ENCODE results near the gene POP4. TPM values are rescaled to one million over a fixed set of nuclear protein-coding genes. Genes with fewer than 3 reads are reported as not detected.
A peak's percentile ranks its signal among the peaks of the same experiment; 100 is the strongest.

POP4 gene
- total RNA-seq, 1 donor from 2014 or later: 49.4 TPM

DNA sequence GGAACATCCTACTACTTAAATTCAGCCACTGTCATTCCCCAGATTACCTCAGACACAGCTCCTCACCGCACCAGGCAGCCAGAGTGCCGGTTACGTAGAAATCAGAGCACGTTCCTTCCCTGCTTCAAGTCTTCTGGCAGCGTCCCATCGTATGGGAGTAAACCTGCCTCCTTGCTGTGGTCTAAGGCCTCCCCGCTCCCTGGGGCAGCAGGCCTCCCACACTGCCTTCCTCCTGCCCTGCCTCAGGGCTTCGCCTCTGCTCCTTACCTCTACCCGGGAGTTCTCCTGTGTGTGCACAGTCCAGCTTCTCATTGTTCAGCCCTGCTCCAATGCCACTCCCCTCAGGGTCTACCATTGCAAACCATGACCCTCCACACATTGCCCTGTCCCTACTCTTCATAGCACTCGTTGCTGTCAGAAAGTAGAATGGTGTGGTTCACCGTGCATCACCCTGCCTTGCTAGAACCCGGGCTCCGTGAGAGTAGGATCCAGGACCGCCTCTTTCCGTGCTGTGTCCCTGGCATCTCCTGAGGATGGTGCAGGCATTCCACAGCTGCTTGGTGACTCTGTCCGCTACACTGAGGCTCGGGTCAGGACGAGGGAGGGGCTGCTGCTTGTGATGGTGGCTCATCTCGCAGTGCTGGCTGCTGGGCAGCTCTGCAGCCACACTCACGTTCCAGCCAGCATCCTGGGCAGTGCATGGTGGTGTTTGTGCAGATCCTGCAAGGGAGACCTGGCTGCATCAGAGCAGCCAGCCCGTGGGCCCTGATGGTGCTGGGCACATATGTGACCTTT, 6.9 kb downstream of the POP4 start:
- Mint-ChIP-seq H3K36me3 (ENCODE audit: low read depth) (peaks cover 38% of the 10 kb centered on the region), H3K27ac (ENCODE audit: unreplicated experiment) (no peak overlapping the region), H3K9me3 (ENCODE audit: low read depth) (peaks cover 4% of the 10 kb centered on the region), H3K4me3 (ENCODE audit: unreplicated experiment) (no peak overlapping the region), H3K4me1 (ENCODE audit: low read depth) (peaks cover 9% of the 10 kb centered on the region), H3K27me3 (ENCODE audit: low read depth) (no peaks in the 10 kb centered on the region)
- peak; percentile 71 for DNase-seq (ENCODE audit: low spot score)
- TF ChIP-seq, protein P1, sequence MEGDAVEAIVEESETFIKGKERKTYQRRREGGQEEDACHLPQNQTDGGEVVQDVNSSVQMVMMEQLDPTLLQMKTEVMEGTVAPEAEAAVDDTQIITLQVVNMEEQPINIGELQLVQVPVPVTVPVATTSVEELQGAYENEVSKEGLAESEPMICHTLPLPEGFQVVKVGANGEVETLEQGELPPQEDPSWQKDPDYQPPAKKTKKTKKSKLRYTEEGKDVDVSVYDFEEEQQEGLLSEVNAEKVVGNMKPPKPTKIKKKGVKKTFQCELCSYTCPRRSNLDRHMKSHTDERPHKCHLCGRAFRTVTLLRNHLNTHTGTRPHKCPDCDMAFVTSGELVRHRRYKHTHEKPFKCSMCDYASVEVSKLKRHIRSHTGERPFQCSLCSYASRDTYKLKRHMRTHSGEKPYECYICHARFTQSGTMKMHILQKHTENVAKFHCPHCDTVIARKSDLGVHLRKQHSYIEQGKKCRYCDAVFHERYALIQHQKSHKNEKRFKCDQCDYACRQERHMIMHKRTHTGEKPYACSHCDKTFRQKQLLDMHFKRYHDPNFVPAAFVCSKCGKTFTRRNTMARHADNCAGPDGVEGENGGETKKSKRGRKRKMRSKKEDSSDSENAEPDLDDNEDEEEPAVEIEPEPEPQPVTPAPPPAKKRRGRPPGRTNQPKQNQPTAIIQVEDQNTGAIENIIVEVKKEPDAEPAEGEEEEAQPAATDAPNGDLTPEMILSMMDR (IDR thresholded peaks at IDR 0.05): no peak

DNA sequence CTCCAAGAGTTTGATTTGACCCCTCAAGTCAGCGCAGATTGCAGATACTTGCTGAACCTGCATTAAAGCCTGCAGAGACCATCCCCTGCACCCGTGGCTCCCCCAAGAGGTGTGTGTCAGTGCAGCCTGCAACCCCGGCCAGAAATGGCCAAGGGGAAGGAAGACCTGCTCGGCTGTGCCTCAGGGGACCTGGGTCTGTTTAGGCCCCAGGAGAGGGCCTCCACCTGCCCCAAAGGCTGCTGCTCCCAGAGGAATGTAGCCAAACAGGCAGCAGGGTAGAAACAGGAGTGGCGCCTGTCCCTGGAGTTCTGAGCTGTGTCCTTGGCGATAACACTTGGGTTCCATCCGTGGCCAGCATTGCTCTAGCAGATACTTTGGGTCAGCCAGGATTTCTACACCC, 8.0 kb downstream of the POP4 start:
- DNase-seq (ENCODE audit: low spot score): no peak
- TF ChIP-seq, protein P1 (IDR thresholded peaks at IDR 0.05): no peak
- no peaks in the 10 kb centered on the region for H3K27me3 Mint-ChIP-seq (ENCODE audit: low read depth)
- H3K36me3 Mint-ChIP-seq (ENCODE audit: low read depth): peaks cover 33% of the 10 kb centered on the region
- peaks cover 9% of the 10 kb centered on the region for H3K4me1 Mint-ChIP-seq (ENCODE audit: low read depth)
- H3K27ac Mint-ChIP-seq (ENCODE audit: unreplicated experiment): no peak overlapping the region
- no peak overlapping the region for H3K4me3 Mint-ChIP-seq (ENCODE audit: unreplicated experiment)
- peaks cover 4% of the 10 kb centered on the region for H3K9me3 Mint-ChIP-seq (ENCODE audit: low read depth)

DNA sequence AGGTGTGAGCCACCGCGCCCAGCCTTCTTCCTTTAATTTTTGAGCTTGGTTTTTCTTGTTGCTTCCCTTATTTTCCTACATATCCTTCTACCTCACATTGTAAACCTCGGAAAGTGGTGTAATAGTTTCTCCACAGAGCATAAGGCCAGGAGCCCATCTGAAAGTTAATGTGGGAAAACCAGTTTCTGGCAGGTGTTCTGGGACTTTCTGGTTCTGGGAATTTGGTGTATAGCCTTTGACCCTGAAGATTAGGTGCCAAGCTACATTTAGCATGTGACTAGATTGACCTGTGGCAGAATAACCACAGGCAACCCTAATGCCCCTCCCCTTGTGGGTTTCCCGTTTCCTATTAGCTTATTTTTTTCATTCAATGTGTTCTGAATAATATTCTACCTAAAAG, 8.7 kb downstream of the POP4 start:
- Mint-ChIP-seq H3K4me3 (ENCODE audit: unreplicated experiment) (no peak overlapping the region), H3K27me3 (ENCODE audit: low read depth) (no peaks in the 10 kb centered on the region), H3K4me1 (ENCODE audit: low read depth) (peaks cover 9% of the 10 kb centered on the region), H3K9me3 (ENCODE audit: low read depth) (peaks cover 4% of the 10 kb centered on the region), H3K36me3 (ENCODE audit: low read depth) (peaks cover 33% of the 10 kb centered on the region), H3K27ac (ENCODE audit: unreplicated experiment) (no peak overlapping the region)
- no peak for DNase-seq (ENCODE audit: low spot score)
- TF ChIP-seq, protein P1 (IDR thresholded peaks at IDR 0.05): no peak

DNA sequence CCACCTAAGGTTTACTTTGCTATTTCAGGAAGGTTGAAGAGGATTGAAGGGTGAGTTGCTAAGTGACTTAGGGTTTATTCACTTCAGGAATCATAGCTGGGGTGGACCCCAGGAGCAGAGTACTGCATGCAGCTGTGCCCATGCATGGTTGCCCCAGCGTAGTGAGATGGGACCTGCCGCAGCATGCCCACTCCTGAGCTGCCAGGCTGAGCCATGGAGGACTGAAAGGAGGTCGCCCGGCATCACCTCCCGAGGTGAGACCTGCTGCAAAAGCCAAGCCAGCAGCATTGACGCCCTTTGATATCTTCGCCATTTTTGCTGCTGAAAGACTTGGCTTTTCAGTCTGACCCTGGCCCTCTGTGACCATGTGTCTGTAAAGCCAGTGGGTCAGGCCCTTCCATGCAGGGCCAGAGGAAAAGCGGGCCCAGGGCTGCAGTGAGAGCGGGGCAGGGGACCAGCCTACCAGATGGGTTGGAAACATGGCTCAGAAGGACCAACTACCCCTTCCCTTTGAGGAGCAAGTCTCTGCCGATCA, 9.9 kb downstream of the POP4 start:
- peaks cover 4% of the 10 kb centered on the region for H3K9me3 Mint-ChIP-seq (ENCODE audit: low read depth)
- H3K4me3 Mint-ChIP-seq (ENCODE audit: unreplicated experiment): no peak overlapping the region
- no peak for DNase-seq (ENCODE audit: low spot score)
- peaks cover 3% of the 10 kb centered on the region for H3K27me3 Mint-ChIP-seq (ENCODE audit: low read depth)
- H3K4me1 Mint-ChIP-seq (ENCODE audit: low read depth): peaks cover 4% of the 10 kb centered on the region
- TF ChIP-seq, protein P1 (IDR thresholded peaks at IDR 0.05): no peak
- H3K36me3 Mint-ChIP-seq (ENCODE audit: low read depth): peaks cover 33% of the 10 kb centered on the region
- no peak overlapping the region for H3K27ac Mint-ChIP-seq (ENCODE audit: unreplicated experiment)

DNA sequence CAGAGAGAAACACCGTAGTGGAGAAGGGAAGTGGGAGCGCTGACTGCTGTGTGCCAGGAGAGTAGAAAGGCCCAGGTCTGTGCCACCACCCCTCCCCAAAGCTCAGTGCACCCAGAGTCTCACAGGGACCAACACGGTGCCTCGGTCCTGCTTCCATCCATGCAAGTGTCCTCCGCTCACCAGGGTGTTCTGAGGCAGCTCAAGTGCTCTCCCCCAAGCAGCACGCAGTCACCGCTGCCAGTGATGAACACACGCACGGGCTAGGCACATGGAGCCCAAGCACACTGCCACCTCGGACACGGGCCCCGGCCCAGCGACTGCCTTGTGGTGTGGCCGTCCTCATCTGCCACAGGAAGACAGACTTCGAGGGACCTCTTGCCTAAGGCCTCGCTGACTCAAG, 10.5 kb downstream of the POP4 start:
- Mint-ChIP-seq H3K9me3 (ENCODE audit: low read depth) (peaks cover 4% of the 10 kb centered on the region), H3K27ac (ENCODE audit: unreplicated experiment) (no peak overlapping the region), H3K36me3 (ENCODE audit: low read depth) (peaks cover 32% of the 10 kb centered on the region), H3K27me3 (ENCODE audit: low read depth) (peaks cover 6% of the 10 kb centered on the region), H3K4me3 (ENCODE audit: unreplicated experiment) (no peak overlapping the region), H3K4me1 (ENCODE audit: low read depth) (peaks cover under 1% of the 10 kb centered on the region)
- DNase-seq (ENCODE audit: low spot score): no peak
- TF ChIP-seq, protein P1 (IDR thresholded peaks at IDR 0.05): no peak

Measured in chondrocyte (in vitro differentiated cells).